KG1 (cell line): ENCODE measurements around the gene ZFP92.

Experiments
- DNase-seq: peaks from one replicate; lab custom pipeline; 2025; lab: John Stamatoyannopoulos, UW

ZFP92 gene

DNA sequence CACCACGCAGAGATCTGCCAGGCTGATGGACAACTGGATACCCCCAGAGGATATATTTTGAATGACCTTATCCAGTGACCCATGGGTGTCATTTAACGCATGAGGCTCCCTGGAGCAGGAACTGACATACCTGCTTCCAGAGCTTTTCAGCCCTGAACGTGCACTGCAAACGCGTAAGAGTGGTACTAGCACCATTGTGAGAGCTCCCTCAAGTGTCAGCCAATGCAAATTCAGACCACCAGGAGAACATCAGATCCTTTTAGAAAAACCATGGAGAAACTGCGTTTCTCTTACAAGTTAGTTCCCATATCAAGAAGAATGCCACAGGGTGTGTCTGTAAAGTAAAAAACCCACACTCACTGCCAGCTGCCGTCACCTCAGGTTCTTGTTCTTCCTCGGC is 27.3 kb downstream of the ZFP92 start:
- DNase-seq: no peak

DNA sequence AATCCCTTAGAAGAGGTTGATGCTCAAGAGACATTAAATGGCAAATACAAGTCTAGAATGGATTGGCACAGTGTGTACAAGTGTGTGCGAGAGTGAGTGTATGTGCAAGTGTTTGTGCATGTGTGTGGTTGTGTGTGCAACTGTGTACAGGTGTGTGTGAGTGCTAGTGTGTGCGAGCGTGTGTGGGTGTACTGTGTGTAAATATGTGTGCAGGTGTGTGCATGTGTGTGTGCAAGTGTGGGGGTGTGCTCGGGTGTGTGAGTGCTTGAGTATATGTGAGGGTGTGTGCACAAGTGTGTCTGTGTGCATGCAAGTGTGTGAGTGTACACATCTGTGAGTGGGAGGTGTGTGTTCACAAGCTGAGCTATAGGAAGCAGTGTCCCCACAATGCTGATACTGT is 28.7 kb downstream of the ZFP92 start:
- DNase-seq: no peak

DNA sequence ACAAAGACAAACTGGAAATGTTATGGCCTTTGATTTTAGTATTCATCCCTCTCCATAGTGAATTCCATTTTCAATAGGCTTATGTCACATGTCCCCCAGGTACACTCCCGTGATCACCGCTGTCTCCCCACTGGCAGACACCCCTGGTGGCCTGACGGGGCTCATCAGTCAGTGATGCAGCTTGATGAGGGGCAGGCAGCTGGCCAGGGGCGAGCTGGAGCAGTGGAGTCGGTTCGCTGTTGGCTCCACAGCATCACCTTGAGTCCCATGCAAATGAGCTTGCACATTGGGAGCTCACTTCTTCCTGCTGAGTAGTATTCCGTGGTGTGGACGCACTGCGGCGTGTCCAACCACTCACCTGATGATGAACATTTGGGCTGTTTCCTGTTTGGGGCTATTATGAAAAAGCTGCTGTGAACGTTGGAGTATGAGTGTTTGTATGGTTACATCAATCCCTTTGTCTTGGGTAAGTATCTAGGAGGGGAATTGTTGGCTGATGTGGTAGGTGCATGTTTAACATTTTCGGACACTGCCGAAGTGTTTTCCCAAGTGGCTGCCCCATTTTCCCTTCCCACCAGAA is 29.4 kb downstream of the ZFP92 start:
- DNase-seq: no peak

DNA sequence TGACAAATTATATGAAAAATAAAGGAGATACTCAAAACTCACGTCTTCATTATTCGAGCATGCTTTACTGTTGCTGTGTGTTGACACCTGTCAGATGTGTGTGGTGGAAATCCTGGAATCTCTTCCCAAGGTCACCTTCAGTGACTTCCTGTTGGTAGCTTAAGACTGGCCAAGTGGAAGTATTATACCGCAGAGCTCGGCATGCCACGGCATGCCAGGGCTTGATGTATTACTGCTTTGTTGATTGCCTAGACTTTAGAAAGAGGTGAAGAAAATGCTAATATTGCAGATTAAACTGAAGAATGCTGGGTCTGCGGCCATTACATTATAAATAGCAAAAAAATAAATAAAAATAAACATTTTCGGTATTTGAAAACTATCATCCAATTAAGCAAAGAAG is 30.0 kb downstream of the ZFP92 start:
- no peak for DNase-seq

DNA sequence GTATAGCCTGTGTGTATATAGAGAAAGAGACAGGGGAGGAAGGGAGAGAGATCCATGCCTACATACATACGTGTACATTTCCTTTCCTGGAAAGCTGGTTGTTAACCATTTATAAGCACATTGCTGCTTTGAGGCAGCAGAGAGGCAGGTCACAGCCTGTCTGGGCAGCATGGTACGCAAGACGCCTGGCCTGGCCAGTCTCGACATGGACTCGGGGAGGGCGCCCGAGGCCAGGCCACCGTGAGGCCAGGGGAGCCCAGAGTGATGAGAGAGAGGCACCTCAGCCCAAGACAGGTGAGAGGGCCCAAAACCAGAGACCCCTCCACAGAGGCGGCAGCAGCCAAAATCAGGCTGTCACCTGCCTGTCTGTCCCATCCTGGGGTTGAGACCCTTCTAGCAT is 30.7 kb downstream of the ZFP92 start:
- no peak for DNase-seq

DNA sequence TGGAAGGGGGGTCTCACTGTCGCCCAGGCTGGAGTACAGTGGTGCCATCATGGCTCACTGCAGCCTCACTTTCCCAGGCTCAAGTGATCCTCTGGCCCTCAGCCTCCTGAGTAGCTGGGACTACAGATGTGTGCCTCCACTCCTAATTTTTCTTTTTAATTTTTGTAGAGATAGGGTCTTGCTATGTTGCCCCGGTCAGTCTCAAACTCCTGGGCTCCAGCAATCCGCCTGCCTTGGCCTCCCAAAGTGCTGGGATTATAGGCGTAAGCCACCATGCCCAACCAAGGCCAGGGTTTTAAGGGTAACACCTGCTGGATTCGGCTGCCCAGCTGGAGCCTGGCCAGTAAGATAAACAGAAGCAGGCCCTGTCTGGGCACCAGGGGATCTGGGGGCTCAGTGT is 31.2 kb downstream of the ZFP92 start:
- no peak for DNase-seq

DNA sequence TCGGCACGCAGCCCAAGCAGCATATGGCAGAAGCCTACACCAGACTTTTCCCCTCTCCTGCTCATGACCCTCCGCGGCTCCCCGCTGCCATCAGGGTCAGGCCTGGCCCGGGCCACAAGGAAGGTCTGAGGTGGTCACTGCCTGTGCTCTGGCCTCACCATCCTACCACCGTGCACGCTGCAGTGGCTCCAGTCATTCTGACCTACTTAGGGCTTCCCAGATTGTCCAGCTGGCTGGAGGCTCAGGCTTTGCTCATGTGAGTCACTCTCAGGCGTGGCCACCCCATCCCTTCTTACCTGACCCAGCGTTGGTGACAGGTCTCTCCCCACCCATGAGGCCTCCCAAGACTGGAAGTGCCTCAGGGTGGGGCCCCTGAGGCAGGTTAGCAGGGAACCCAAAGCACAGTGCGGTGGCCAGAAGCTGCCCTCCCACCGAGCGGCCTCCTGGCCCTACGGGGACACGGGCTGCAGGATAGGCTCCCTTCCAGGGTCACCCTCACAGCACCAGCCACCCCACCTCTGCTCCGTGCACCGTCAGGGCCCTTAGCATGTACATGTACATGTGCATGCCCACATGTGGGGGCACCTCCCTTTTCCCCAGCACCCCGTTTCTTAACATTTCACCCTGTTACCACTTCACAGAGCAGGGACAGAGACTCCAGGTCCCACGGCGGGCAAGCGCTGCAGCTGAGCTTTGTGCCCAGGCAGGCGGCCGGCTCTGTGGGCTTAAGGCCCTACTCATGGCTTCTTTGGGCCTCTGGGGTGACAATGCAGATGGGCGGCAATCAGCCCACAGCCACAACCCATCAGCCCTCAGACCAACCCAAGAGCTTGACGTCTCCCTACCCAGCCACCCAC is 32.4 kb downstream of the ZFP92 start:
- no peak for DNase-seq

DNA sequence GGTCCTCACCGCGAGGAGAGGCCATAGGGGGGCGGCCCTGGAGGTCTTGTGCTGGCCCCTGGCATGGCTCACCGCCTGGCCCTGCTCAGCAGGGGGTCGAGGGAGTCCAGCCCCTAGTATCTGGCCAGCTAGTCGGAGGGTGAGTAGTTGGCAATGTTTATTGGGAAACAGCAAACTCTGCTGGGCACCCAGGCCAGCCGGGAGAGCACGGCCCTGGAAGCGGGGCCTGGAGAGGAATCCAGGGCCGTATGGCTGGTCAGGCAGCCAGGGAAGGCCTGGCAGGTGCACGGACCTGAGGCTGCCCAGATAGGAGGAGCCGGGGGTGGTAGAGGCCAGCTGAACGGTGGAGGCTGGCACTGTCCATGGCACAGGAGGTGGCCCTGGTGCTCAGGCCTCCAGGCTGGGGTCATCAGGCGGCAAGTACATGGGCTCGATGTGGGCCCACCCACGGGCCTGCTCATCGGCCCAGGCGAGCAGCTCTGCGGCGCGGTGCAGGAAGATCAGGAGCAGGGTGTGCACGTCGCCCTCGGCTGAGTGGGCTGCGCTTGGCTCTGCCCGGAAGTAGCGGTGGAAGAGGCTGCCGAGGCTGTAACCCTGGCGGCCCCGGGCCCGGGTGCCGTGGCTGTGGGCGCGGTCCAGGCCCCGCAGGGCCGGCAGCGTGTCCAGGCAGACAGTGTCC is 33.2 kb downstream of the ZFP92 start:
- DNase-seq: no peak

DNA sequence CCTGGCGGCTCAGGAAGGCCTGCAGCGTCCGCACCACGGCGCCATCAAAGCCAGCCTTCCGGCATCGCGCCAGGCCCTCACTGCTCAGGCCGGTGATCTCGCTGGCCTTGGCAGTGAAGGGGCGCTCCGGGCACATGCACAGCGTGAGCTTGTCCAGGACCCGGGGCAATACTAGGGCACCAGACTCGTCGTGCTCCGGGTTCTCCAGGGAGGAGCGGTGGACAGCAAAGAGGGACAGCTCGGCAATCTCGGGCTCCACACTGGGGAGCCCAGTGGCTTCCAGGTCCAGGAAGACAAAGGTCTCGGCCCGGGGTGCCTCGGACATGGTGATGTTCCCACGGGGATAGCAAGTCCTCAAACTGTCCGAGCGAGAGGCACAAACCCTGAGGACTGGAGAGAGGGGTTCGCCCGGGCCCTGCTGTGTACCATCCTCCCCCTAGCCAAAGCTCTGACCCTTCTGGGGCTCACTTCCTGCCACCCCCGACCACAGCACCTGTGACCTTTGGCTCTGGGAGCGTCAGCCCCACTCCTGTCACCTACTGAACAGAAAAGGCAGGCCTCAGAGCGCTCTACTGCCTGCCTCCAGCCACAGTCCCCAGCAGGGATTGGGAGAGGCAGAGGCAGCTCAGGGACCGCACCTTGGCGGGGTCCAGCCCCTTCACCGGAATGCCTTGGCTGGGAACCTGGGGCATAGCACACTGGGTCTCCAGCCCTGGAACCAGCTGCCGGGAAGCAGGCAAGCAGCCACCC is 34.0 kb downstream of the ZFP92 start:
- DNase-seq: no peak

DNA sequence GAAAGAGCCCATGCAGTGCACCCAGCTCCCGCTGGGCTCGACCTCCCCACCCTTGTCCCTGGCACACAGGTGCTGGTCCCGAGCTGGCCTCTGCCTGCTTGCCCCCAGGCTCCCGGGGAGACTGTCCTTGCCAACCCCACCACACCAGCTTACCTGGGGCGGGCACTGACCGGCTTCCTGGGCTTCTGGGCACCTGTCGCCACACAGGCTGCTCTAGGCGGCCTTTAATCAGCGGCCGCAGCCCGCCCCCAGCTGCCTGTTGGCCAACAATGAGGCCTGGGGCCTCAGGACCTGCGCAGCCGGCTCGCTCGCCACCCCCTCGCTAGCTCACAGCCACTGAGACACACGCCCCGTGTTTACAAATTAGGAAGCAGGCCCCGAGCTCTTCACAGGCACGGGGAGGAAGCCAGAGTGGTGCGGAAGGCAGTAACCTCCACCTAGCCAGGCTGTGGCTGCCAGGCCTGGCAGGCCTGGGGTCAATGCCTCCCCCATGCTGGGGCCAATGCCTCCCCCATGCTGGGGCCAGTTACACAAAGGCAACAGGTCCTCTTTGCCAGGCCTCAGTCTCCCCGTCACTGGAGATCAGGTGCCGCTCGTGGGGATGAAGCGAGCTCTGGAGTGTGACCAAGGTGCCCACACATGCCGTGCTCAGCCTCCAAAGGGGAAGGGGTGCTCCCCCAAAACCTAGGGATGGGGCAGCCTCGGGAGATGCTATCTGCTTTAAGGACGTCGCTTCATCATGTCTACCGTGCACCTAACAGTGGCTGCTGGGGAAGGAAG is 34.8 kb downstream of the ZFP92 start, which contains the start of gene TREX2:
Gene TREX2, minus strand, starts transcription at position 201 of the 780 bp plus-strand sequence. CDS start 626 bp downstream, outside the sequence.
- DNase-seq: no peak

DNA sequence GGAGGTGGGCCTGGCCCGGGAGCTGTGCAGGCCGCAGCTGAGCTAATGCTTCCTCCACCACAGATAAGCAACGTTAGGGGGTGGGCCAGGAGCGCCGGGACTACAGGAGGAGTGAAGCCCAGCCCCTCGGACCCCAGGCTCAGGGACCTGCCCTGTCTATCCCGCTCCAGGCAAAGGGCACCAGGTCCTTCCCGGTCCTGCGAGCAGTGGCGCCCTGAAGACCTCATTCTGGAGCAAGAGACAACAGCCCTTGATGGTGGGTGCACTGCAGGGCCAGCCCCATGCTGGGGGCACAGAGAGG is 35.3 kb downstream of the ZFP92 start:
- DNase-seq: no peak

DNA sequence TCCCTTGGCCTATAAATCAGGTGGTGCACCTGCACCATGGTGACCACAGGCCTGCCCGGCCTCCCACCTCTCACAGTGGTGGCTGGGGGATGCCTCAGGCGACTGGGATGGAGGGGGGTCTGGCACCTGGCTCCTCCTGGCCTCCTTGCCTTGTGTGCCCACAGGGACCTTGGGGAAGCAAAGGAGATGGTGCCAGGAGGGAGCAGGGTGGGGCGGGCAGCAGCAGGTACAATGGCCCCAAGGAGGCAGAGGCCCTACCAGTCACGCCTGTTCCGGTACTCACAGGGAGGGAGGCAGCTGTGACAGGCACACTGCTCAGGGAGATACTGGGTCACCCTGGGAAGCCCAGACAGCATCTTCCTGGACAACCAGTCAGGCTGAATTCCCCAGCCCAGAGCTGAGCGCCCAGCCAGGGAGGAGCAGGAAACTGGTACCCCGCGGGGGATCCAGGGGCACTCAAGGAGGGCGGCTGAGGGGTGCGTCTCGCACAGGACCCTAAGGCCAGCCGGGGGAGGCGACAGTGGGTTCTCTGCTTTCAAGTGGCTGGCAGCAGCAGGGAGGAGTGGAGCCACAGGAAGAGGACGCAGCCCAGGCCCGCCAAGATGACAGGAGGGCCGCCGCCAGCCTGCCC is 35.8 kb downstream of the ZFP92 start:
- DNase-seq: no peak

DNA sequence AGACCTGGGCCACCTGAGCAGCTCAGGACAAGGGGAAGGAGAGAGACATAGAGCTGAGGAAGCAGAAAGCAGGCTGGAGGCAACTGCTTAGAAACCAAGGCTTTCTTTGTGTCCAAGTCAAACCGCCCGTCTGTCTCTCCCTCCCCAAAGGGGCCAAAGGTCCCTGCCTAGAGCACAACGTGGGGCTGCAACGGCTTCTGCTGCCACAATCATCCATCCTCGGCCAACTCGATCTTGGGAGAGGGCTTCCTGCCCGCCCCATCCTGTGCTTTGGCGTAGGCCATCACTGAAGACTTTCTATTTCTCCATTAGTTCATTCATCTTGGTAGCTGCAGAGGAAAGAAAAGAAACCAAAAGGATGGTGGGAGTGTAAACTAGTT is 36.3 kb downstream of the ZFP92 start:
- DNase-seq: no peak

DNA sequence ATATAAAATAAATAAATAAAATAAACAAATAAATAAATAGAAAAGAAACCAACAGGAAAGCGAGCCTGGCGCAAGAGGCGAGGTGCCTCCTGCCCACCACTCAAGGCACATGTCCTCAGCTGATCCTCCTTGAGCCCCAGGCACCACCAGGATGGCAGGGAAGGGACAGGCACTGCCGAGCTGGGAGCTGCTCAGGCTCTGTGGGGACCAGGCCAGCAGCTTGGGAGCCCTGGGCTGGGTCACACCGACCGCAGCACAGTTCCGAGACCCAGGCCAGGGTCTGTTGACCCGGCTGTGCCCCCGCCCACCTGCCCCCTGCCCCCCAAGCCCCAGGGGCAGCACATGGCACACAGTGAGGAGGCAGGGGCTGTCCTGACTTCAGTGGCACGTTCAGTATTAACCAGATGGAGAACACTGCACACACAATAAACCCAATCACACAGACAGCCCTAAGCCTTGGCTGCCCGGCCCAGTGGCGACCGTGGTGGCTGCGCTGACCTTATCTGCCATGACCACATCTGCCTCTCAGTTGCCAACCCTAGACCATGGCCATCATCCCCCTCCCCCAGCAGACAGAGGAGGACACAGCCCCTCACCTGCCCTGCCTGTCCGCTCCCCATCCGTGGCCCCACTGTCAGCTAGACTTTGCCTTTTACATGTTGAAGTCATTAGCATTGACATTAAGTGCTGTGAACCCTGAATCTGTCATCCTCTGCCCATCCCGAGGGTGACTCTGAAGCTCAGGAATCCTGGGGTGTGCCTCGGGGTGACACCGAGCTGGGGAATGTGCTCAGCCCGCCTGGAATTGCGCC is 37.5 kb downstream of the ZFP92 start:
- no peak for DNase-seq

DNA sequence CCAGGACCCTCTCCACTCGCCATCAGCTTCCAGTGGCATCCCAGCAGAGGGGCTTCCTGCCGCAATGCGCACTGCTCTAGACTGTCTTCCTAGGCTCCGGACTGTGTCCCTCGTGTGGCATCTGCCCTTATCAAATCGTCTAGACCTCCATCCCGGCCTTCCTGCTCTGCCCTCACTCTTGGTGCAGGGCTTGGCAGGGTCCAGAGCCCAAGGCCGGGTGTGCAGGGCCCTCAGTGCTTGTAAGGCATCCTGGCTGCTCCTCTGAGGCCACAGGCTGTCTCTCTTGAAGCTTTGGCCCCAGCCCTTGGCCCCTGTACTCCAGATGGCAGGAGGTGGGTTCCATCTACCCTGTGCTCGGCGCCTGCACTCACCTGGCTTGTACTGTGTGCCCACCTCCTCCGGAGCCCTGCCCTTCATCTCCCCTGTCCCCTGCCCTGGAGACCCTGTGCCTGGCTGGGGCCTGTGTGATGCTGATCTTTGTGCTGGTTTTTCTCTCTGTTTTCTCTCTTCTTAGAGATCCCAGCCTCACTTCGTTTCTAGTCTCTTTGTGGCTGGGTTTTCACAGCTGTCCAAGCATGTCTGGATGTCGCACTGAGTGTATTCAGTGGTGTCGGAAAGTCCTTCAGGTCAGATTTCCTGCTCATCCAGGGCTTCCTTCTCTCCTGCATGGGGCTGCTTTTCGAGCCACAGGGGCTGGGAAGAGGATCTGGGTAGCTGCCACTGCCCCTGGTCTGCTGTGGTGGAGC is 38.3 kb downstream of the ZFP92 start:
- no peak for DNase-seq

DNA sequence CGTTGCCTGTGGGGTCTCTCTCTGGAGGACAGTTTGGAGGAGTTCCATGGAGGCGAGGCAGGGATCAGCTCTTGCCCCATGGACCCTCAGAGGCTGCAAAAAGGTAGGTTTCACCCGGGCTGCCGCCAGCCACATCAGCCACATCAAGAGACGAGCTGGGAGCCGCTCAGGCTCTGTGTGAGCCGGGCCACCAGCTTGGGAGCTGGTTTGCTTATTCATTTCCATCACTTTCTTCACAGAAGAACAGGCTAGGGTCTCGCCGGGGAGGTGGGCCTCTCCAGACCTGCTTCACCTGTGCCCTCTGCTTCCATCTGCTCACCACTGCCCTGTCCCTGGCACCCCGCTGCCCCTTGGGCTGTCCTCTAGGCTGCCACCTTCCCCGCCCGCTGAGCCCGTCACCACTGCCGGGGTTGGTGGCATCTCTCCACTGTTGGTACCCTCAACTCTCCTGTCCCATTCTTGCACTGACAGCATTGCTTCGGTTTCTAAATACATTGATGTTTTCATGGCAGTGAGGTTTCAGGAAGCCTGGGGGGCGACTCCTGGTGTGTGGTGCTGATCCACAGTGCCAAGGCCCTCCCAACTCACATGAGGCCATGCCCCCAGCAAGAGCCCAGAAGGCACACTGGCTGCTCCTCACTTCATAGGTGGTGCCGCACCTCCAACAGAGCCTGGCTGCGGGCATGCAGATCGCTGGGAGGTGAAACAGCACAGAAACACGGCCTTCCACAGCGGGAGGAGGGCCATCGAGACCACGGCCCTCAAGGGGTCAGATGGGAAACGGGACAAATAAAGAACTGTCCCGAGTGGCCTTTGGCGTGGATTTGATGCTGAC is 39.1 kb downstream of the ZFP92 start:
- DNase-seq: no peak

DNA sequence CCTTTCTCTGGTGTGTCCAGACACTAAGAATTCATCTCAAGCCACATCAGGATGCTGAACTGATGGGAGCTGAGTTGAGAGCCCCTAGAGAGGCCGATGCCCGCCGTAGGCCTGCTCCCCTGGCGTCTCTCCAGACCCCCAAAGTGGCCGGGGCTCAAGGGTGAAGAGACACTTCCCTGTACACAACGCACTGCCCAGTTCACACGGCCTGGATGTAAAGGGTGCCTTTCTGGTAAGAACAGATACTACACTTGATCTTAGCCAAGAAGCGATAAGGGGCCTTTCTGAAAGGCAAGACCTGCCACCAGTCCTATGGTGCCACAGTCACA is 39.6 kb downstream of the ZFP92 start:
- DNase-seq: no peak

DNA sequence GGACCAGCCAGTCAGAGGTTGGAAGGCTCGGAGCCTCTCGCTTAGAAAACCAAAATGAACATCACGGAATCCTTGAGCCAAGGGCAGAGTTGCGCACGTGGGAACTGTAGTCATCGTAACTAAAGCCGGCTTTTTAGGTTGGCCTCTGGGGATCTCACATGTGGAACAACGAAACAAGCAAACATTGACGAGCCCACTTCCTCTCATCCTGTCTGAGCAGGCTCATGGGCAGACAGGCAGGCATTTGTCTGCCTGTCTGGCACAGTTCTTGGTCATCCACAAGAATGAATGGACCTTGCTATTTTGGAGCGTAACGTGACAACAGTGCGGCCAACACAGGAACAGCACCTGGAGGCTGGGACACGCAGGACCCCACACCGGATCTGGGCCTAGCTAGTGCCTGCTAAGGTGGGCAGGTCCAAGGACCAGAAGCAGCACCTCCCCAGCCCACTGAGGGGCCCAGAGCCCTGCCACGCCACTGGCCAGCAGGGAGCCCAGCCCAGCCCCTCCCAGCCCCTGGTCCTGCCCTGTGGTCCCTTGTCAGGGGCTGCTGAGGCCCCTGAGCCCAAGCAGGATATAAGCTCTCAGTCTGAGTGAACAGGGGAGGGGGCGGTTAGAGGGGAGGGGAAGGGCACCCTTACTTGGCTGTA is 43.8 kb downstream of the ZFP92 start:
- no peak for DNase-seq

DNA sequence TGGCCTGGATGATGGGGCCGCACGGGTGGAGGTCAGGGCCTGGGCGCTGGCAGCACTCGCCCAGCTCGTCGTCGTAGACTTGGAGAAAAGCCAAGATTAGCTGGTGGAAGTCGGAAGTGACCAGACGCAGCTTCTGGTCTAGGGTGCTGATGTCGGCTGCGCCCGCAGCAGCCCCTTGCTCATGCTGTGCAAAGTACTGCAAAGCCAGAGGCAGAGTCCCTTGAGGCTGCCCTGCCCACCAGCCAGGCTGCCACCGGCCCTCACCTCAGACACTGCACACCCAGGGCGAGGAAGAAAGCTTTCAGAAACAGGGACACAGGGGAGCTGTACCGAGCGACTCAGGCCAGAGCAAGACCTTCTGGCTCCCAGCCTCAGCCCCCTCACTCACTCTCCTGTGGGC is 44.3 kb downstream of the ZFP92 start:
- DNase-seq: no peak
